ENCODE measurements around the gene AURKAIP1. TPM values are rescaled to one million over a fixed set of nuclear protein-coding genes. Genes with fewer than 3 reads are reported as not detected.

The AURKAIP1 gene
- total and polyA plus RNA-seq, 4 experiments from 2014 or later, result 60.4 to 179 (median 116) TPM

DNA sequence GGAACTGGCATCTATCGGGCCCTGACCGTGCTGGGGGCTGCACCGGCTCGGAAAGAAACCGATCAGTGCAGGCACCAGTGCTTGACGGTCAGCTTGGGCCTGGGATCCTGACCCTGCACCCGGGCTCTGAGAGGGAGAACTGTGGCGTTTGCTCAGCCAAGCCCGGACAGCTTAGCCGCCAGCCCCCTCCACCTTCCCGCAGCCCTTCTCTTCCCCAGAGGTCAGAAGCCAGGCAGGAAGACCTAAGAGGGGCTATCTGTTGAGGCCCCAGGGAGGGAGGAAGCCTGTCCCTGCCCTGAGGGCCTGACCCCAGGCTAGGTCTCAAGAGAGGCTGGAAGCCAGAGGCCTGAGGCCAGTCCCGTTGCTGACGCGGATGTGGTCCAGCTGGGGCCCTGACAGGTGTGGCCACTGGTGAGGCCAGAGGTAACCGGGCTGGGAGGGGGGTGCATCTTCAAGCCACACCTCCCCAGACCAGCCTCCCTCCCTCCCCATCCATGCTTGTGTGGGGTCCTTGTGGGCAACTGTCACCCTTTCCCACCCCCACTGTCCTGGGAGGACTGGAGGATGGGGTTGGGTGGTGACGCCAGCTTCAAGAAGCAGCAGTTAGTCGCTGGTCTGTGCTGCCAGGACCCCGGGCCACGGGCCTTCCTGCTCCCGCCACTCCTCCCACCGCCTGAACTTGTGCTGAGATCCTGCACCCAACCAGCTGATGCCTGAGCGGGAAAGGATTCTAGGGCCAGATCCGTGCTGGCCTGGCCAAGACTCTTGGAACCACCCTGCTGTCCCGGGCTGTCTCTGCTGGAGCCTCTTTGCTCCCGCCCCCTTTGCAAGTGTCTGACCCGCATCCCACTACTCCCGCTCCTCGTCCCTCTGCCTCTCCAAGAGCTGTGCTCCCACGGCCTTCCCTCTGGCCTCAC lies 23.2 kb downstream of the AURKAIP1 start:
- H3K27ac ChIP-seq (ENCODE audit: low read depth, low read length), result no peak overlapping the region
- intact Hi-C loops (cut with micrococcal nuclease), result no loop called here
- no peaks in the 10 kb centered on the region for H3K27me3 ChIP-seq (ENCODE audit: insufficient read depth, low read length)
- Mint-ChIP-seq H3K4me3 (peak overlapping the region; percentile 26 to 91 (median 68)), H3K4me1 (peaks cover 2 to 32% (median 15%) of the 10 kb centered on the region in 4 donors), H3K9me3 (peaks cover 0 to 2% (median 0%) of the 10 kb centered on the region in 8 donors), H3K27ac (peak overlapping the region in 2 of 7 donors; percentile 72 to 78), H3K27me3 (peaks cover 4 to 11% of the 10 kb centered on the region in 2 donors), H3K36me3 (no peaks in the 10 kb centered on the region)
- ChIA-PET POLR2A (ENCODE audit: partially characterized antibody) (interaction anchor here (1.4 to 3.5 kb wide), 3 partner anchors 19 to 48 kb away, joined by 4 to 24 read pairs (median 6); partner anchors contain the start of genes AURKAIP1 and CCNL2), CTCF (ENCODE audit: partially characterized antibody) (interaction anchor here (1.8 kb wide), 1 partner anchor 20 kb away, joined by 9 read pairs; no protein-coding TSS in a partner anchor)
- H3K4me1 ChIP-seq (ENCODE audit: insufficient read depth, low read length), result peaks cover 27% of the 10 kb centered on the region
- no peak overlapping the region for H3K4me3 ChIP-seq (ENCODE audit: low read length in 2 of 2)
- H3K36me3 ChIP-seq (ENCODE audit: insufficient read depth, low read length), result no peaks in the 10 kb centered on the region
- H3K9me3 ChIP-seq (ENCODE audit: control insufficient read depth in 1 of 2, low read length in 2 of 2), result no peaks in the 10 kb centered on the region
- DNase-seq, result no peak

DNA sequence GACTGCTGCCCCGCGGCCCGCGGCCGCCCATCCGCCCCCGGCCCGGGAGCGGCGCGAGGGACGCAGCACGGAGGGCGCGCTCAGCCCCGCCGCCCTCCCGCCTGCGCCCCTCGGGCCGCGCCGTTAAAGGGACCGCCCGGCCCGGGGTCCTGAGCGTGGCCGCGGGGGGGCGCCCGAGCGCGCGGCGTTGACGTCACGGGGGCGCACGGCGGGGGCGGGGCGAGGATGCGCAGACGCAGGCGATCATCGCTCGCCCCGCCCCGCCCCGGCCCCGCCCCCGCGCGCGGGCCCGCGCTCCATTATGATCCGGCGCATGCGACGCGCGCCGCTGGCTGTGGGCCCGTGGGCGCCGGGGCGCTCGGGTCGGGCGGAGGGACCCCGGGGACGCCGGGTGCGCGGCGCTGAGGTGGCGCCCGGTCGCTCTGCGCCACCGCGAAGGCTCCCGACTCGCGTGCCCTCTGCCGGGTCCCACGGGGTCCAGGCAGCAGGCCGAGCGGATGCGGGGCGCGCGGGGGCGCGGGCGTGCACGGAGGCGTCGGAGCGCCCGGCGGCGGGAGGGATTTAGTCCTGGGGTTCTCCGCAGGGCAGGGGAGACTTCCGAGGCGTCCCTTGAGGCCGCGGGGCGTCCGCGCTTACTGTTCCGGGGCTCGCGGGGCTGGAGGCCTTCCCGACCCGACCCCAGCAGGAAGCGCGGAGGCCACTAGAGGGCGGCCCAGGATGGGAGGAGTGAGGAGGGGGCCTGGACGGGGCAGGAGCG lies 25.6 kb downstream of the AURKAIP1 start, which contains the start of gene DVL1:
DVL1 (minus strand) TSS at position 163 of the 757 bp plus-strand sequence. CDS start 353 bp downstream, outside the sequence.
- POLR2A ChIA-PET (ENCODE audit: partially characterized antibody), result interaction anchor here (1.0 kb wide), 1 partner anchor 50 kb away, joined by 7 read pairs; the partner anchor contains the start of gene CCNL2
- peak; percentile 65 to 80 (median 71) for DNase-seq
- peak within 1 kb of the TSS; percentile 70 to 85 (median 78) for H3K4me3 Mint-ChIP-seq
- peak within 1 kb of the TSS; percentile 43 for H3K27ac ChIP-seq (ENCODE audit: low read depth, low read length)
- H3K27me3 ChIP-seq (ENCODE audit: insufficient read depth, low read length), result no peaks in the 10 kb centered on the region
- H3K4me1 ChIP-seq (ENCODE audit: insufficient read depth, low read length), result peaks cover 25% of the 10 kb centered on the region
- intact Hi-C loops (cut with micrococcal nuclease), result loop anchor here (1.0 to 2.0 kb wide), 2 partner anchors 23 to 41 kb away; partner anchors contain the start of gene PUSL1
- H3K27ac Mint-ChIP-seq, result peak within 1 kb of the TSS in 5 of 7 donors; percentile 57 to 89 (median 64)
- peaks cover 3 to 11% of the 10 kb centered on the region in 2 donors for H3K27me3 Mint-ChIP-seq
- H3K36me3 ChIP-seq (ENCODE audit: insufficient read depth, low read length), result no peaks in the 10 kb centered on the region
- CTCF ChIA-PET (ENCODE audit: partially characterized antibody), result interaction anchor here (1.9 kb wide), 1 partner anchor 227 kb away, joined by 5 read pairs; no protein-coding TSS in a partner anchor
- peaks cover 4 to 35% (median 17%) of the 10 kb centered on the region in 4 donors for H3K4me1 Mint-ChIP-seq
- no peaks in the 10 kb centered on the region for H3K36me3 Mint-ChIP-seq
- peaks cover 0 to 2% (median 0%) of the 10 kb centered on the region in 8 donors for H3K9me3 Mint-ChIP-seq
- H3K4me3 ChIP-seq (ENCODE audit: low read length in 2 of 2), result peak within 1 kb of the TSS in 1 of 2 donors; percentile 51
- no peaks in the 10 kb centered on the region for H3K9me3 ChIP-seq (ENCODE audit: control insufficient read depth in 1 of 2, low read length in 2 of 2)

DNA sequence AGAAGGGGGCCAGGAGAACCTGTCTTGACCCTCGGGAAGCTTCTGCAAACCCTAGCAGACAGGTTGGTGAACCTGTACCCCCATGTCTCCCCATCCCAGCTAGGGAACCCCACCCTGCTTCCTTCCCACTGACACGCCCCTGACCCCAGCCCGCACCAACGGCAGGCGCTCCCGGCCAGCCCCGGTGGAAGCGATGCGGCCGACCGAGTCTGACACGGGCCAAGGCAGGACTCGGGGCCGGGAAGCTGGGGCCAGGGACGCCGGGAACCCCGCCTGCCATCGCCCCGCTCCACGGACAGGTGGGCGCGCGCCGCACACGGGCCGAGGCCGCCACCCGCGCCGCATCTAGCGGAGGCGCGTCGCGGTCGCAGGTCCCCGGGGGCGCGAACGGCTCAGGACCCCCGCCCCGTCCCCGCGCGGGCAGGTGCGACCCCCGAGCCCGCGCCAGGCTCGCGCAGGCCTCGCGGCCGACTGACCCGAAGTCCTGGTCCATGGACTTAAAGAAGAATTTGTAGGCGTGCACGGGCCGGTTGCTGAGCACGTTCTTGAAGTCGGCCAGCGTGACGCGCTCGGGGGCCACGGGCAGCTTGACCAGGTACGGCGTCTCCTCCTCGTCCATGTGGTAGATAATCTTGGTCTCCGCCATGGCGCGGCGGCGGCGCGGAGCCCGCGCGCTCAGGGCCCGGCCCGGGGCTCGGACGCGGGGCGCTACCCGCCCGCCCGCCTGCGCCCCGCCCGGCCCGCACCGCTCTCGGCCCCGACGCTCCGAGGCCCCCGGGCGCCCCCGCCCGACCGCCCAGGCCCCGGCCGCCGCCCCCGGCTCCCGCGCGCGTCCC lies 26.4 kb downstream of the AURKAIP1 start:
- POLR2A ChIA-PET (ENCODE audit: partially characterized antibody), result interaction anchor here (0.7 to 2.0 kb wide), 8 partner anchors 18 to 382 kb away, joined by 3 to 14 read pairs (median 4); partner anchors contain the start of genes AURKAIP1, CCNL2, PLEKHN1 and UBE2J2
- Histone ChIP-seq H3K27ac (ENCODE audit: low read depth, low read length) (peak overlapping the region; percentile 41), H3K9me3 (ENCODE audit: control insufficient read depth in 1 of 2, low read length in 2 of 2) (no peaks in the 10 kb centered on the region), H3K4me3 (ENCODE audit: low read length in 2 of 2) (peak overlapping the region in 1 of 2 donors; percentile 43), H3K4me1 (ENCODE audit: insufficient read depth, low read length) (peaks cover 17% of the 10 kb centered on the region), H3K27me3 (ENCODE audit: insufficient read depth, low read length) (no peaks in the 10 kb centered on the region), H3K36me3 (ENCODE audit: insufficient read depth, low read length) (no peaks in the 10 kb centered on the region)
- Mint-ChIP-seq H3K9me3 (peaks cover 0 to 2% (median 0%) of the 10 kb centered on the region in 8 donors), H3K4me1 (peaks cover 4 to 30% (median 16%) of the 10 kb centered on the region in 4 donors), H3K27me3 (peaks cover 3 to 9% of the 10 kb centered on the region in 2 donors), H3K27ac (peak overlapping the region in 5 of 7 donors; percentile 57 to 89 (median 64)), H3K4me3 (peak overlapping the region; percentile 70 to 85 (median 78)), H3K36me3 (no peaks in the 10 kb centered on the region)
- CTCF ChIA-PET (ENCODE audit: partially characterized antibody), result interaction anchor here (1.4 to 1.9 kb wide), 3 partner anchors 23 to 226 kb away, joined by 4 to 9 read pairs (median 5); no protein-coding TSS in a partner anchor
- DNase-seq, result no peak
- intact Hi-C loops (cut with micrococcal nuclease), result loop anchor here (1.0 to 2.0 kb wide), 2 partner anchors 24 to 40 kb away; partner anchors contain the start of gene PUSL1

DNA sequence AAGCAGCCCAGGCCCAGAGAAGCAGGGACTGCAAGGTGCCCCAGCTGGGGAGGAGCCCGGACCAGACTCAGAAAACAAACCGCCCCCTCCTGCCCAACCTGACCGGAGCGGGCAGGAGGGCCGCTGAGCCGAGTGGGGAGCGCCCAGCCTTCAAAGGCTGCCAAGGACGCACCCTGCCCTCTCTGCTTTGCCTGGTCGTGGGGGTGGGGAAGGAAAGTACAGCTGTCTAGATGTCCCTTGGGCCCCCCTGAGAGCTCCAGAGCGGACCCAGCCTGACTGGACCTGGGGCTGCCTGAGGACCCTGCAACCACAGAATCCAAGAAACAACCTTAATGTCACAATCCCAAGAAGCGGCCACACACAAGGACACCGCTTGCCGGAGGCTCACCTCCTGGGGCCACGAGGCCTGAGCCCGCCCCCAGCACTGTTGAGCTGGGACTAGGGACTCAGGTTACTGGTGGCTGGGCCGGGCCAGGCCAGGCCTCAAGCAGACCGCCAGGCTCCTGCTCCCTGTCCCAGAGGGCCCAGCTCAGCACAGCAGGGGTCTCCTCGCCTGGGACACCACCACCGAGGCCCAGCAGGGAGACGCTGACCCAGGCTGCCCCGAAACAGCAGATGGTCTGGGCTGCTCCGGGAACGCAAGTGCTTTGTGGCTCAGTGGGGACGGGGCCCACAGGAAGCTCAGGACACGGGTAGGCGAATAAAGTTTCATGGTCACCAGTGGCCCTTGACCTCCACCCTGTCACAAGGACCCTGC lies 27.2 kb downstream of the AURKAIP1 start:
- ChIA-PET POLR2A (ENCODE audit: partially characterized antibody) (interaction anchor here (0.8 to 2.0 kb wide), 7 partner anchors 17 to 75 kb away, joined by 3 to 14 read pairs (median 5); partner anchors contain the start of genes AURKAIP1, CCNL2 and UBE2J2), CTCF (ENCODE audit: partially characterized antibody) (interaction anchor here (1.4 to 1.9 kb wide), 3 partner anchors 24 to 225 kb away, joined by 4 to 9 read pairs (median 5); no protein-coding TSS in a partner anchor)
- Mint-ChIP-seq H3K36me3 (no peaks in the 10 kb centered on the region), H3K4me3 (peak overlapping the region; percentile 70 to 85 (median 78)), H3K9me3 (no peaks in the 10 kb centered on the region), H3K4me1 (peaks cover 4 to 28% (median 15%) of the 10 kb centered on the region in 4 donors), H3K27me3 (peaks cover 3 to 8% of the 10 kb centered on the region in 2 donors), H3K27ac (peak overlapping the region in 5 of 7 donors; percentile 57 to 89 (median 63))
- intact Hi-C loops (cut with micrococcal nuclease), result loop anchor here (2.0 kb wide), 1 partner anchor 25 kb away; no protein-coding TSS in a partner anchor
- Histone ChIP-seq H3K4me3 (ENCODE audit: low read length in 2 of 2) (peak overlapping the region in 1 of 2 donors; percentile 43), H3K9me3 (ENCODE audit: control insufficient read depth in 1 of 2, low read length in 2 of 2) (no peaks in the 10 kb centered on the region), H3K36me3 (ENCODE audit: insufficient read depth, low read length) (no peaks in the 10 kb centered on the region), H3K4me1 (ENCODE audit: insufficient read depth, low read length) (peaks cover 14% of the 10 kb centered on the region), H3K27me3 (ENCODE audit: insufficient read depth, low read length) (no peaks in the 10 kb centered on the region), H3K27ac (ENCODE audit: low read depth, low read length) (peak overlapping the region; percentile 41)
- DNase-seq, result no peak

DNA sequence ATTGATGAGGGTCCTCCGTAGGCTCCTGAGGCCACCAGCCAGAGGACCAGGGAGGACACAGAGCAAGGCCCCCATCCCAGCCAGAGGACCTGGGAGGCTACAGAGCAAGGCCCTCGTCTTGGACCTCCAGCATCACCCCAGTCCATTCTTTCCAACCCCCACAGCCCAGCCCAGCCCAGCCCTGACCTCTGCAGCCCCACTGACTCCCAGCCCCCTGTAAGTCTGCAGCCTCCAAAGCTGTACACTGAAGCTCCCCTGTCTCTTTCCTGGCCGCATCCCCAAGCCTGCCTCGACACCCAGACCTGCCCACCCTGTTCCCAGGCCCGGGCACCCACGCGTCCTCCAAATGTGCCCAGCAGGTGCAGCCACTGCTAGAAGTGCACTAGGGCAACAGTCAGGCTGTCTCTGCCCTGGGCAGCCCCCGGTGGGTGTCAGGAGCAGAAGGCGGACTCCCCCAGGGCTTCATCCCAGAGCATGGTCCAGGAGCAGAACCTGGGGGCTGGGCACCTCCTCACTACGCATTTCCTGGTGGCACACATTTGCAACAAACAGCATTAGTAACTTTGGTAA lies 27.9 kb downstream of the AURKAIP1 start:
- Mint-ChIP-seq H3K27me3 (peaks cover 0 to under 1% of the 10 kb centered on the region in 2 donors), H3K36me3 (no peaks in the 10 kb centered on the region), H3K4me1 (peaks cover 4 to 21% (median 11%) of the 10 kb centered on the region in 4 donors), H3K27ac (peak overlapping the region in 4 of 7 donors; percentile 53 to 60 (median 58)), H3K4me3 (peak overlapping the region in 7 of 8 donors; percentile 34 to 85 (median 78)), H3K9me3 (no peaks in the 10 kb centered on the region)
- Histone ChIP-seq H3K4me3 (ENCODE audit: low read length in 2 of 2) (no peak overlapping the region), H3K9me3 (ENCODE audit: control insufficient read depth in 1 of 2, low read length in 2 of 2) (no peaks in the 10 kb centered on the region), H3K4me1 (ENCODE audit: insufficient read depth, low read length) (peaks cover 14% of the 10 kb centered on the region), H3K36me3 (ENCODE audit: insufficient read depth, low read length) (no peaks in the 10 kb centered on the region), H3K27ac (ENCODE audit: low read depth, low read length) (no peak overlapping the region), H3K27me3 (ENCODE audit: insufficient read depth, low read length) (no peaks in the 10 kb centered on the region)
- ChIA-PET POLR2A (ENCODE audit: partially characterized antibody) (interaction anchor here (1.6 to 2.0 kb wide), 3 partner anchors 19 to 28 kb away, joined by 3 to 14 read pairs (median 5); partner anchors contain the start of gene AURKAIP1), CTCF (ENCODE audit: partially characterized antibody) (interaction anchor here (1.4 to 1.9 kb wide), 3 partner anchors 25 to 224 kb away, joined by 4 to 9 read pairs (median 5); no protein-coding TSS in a partner anchor)
- intact Hi-C loops (cut with micrococcal nuclease), result no loop called here
- DNase-seq, result no peak

Measured in CD4-positive, alpha-beta memory T cell (primary cell).